IPS-18a (cell line): ENCODE measurements around the gene PDE4C.

Experiments used
- H3K27ac ChIP-seq: one replicate; pipeline ENCODE4 v1.5.1; 2013; ENCODE audit warnings: low read length
- H3K27me3 ChIP-seq: one replicate; pipeline ENCODE4 v1.6.1; 2013; ENCODE audit warnings: mild to moderate bottlenecking, low read length; ENCODE audit not compliant: control insufficient read depth, insufficient read depth
- H3K36me3 ChIP-seq: one replicate; pipeline ENCODE4 v1.6.1; 2013; ENCODE audit warnings: low read depth, low read length; ENCODE audit not compliant: control insufficient read depth
- H3K4me1 ChIP-seq: one replicate; pipeline ENCODE4 v1.6.1; 2013; ENCODE audit warnings: low read depth, low read length; ENCODE audit not compliant: control insufficient read depth
- H3K4me3 ChIP-seq: one replicate; pipeline ENCODE4 v1.5.1; 2013; ENCODE audit warnings: low read length
- H3K9ac ChIP-seq: one replicate; pipeline ENCODE4 v1.6.1; 2013; ENCODE audit warnings: mild to moderate bottlenecking, low read length, moderate library complexity
- H3K9me3 ChIP-seq: one replicate; pipeline ENCODE4 v1.6.1; 2013; ENCODE audit warnings: low read depth, low read length; ENCODE audit not compliant: control insufficient read depth

Gene PDE4C

DNA sequence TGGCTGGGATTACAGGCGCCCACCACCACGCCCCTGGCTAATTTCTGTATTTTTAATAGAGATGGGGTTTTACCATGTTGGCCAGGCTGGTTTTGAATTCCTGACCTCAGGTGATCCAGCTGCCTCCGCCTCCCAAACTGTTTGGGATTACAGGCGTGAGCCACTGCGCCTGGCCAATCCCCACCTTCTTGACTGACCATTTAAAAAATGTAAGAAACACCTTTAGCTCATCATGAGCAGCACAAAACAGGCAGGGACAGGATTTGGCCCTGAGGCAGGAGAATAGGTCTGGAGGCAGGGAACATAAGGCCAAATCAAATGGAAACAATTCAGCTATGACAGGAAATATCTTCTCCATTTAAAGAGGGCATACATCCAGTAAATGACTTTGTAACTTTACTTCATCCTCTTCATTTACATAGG lies 34.6 kb downstream of the PDE4C start:
- no peak overlapping the region for H3K27ac ChIP-seq
- H3K27me3 ChIP-seq = no peaks in the 10 kb centered on the region
- no peak overlapping the region for H3K4me3 ChIP-seq
- H3K4me1 ChIP-seq = peaks cover 13% of the 10 kb centered on the region
- H3K9ac ChIP-seq = no peak overlapping the region
- H3K36me3 ChIP-seq = peaks cover 8% of the 10 kb centered on the region
- H3K9me3 ChIP-seq = no peaks in the 10 kb centered on the region

DNA sequence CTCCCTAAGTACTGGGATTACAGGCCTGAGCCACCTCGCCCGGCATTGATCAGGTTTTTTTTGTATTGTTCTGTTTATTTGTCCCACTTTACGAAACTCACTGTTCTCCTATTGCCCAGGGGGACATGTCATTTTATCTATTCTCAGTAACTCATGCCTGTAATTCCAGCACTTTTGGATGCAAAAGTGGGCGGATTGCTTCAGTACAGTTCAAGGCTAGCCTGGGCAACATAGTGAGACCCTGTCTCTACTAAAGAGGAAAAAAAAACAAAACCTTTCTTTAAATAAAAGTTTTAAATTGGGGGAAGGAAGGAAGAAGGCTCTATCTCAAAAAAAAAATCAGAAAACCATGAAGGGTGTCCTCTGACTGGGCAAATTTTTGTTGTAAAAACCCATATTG lies 36.0 kb downstream of the PDE4C start:
- Histone ChIP-seq H3K4me3 (no peak overlapping the region), H3K4me1 (peaks cover 18% of the 10 kb centered on the region), H3K9me3 (no peaks in the 10 kb centered on the region), H3K36me3 (no peaks in the 10 kb centered on the region), H3K27me3 (no peaks in the 10 kb centered on the region), H3K27ac (no peak overlapping the region), H3K9ac (no peak overlapping the region)

DNA sequence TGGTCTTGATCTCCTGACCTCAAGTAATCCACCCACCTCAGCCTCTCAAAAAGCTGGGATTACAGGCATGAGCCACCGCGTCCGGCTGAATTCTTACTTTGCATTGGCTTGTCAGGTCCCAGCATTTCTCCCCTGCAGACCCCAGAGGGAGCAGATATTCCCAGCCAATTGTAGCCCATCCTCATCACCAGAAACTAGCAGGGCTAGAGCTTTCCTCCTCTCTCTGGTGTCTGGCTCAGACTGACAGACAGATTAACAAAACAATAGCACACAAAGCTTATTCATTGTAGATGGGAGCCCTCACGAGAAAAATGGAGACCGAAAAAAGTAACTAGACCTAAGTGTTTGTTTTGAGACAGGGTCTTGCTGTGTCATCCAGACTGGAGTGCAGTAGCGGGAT lies 40.7 kb downstream of the PDE4C start:
- Histone ChIP-seq H3K9ac (no peak overlapping the region), H3K9me3 (no peaks in the 10 kb centered on the region), H3K27me3 (no peaks in the 10 kb centered on the region), H3K27ac (no peak overlapping the region), H3K4me1 (peaks cover 5% of the 10 kb centered on the region), H3K4me3 (no peak overlapping the region), H3K36me3 (no peaks in the 10 kb centered on the region)

DNA sequence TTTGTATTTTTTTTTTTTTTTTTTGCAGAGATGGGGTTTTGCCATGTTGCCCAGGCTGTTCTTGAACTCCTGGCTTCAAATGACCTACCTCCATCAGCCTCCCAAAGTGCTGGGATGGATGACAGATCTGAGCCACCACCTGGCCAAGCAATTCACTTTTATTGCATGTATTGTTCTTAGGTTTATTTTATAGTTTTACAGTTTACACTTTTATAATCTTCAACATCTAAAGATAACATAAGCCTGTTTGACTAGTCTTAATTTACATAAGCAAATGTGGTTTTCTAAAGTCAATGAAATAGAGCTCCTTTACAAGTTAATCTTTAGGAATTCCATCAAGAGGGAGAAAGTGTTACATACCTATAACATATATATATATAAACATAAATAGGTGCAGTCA lies 42.7 kb downstream of the PDE4C start:
- no peak overlapping the region for H3K4me3 ChIP-seq
- no peak overlapping the region for H3K9ac ChIP-seq
- no peak overlapping the region for H3K27ac ChIP-seq
- H3K4me1 ChIP-seq = peaks cover 5% of the 10 kb centered on the region
- H3K36me3 ChIP-seq = no peaks in the 10 kb centered on the region
- H3K9me3 ChIP-seq = no peaks in the 10 kb centered on the region
- H3K27me3 ChIP-seq = no peaks in the 10 kb centered on the region

DNA sequence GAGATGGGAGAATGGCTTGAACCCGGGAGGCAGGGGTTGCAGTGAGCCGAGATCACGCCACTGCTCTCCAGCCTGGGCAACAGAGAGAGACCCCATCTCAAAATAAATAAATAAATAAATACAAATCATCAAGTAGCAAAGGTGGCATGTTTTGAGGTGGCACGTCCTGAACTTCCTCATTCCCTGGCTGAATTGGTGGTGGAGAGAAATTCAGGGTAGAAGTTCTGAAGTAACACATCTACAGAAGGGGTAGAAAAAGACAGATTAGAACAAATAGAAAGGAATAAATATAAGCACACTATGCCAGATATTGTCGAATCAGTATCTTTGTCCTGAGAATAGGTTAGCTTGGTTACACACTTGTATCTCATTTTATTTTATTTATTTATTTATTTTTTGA lies 46.3 kb downstream of the PDE4C start:
- Histone ChIP-seq H3K9ac (no peak overlapping the region), H3K27me3 (peaks cover 6% of the 10 kb centered on the region), H3K4me3 (no peak overlapping the region), H3K4me1 (no peaks in the 10 kb centered on the region), H3K9me3 (no peaks in the 10 kb centered on the region), H3K27ac (no peak overlapping the region), H3K36me3 (no peaks in the 10 kb centered on the region)

DNA sequence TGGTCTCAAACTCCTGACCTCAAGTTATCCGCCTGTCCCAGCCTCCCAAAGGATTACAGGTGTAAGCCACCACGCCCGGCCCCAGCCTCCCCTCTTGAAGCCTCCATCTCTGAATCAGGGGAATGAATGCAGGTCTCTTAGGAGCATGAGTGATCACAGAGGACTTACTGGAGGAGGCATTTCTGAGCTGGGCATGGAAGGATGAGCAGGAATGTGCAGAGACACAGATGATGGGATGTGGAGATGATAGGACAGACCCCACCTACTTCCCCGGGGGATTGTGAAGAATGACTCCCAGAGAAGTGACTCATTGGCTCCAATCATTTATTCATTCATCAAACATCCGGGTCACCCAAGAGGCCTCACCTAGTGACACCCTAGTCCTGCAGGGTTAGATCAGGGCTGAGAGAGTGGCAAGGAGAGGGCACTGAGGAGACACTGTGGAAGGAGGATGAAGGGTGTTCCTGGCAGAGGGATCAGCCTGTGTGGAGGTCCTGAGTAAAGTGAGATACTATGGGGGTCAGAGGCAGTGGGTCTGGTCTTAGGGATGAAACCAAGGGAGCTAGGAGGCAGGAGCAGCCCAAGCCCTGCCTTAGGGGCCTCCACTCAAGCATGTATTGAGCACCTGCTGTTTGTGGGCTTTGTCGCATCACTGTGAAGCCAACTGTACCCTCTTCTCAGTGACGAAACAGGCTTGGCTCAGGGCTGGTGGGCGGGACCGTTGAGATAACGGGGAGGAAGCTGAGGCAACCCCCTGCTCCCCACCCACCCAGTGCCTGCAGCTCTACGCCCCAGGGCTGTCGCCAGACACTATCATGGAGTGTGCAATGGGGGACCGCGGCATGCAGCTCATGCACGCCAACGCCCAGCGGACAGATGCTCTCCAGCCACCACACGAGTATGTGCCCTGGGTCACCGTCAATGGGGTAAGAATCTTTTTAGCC lies 49.6 kb downstream of the PDE4C start:
- no peaks in the 10 kb centered on the region for H3K36me3 ChIP-seq
- H3K4me3 ChIP-seq = no peak overlapping the region
- no peak overlapping the region for H3K9ac ChIP-seq
- H3K27ac ChIP-seq = no peak overlapping the region
- H3K4me1 ChIP-seq = no peaks in the 10 kb centered on the region
- H3K9me3 ChIP-seq = no peaks in the 10 kb centered on the region
- H3K27me3 ChIP-seq = peaks cover 20% of the 10 kb centered on the region

DNA sequence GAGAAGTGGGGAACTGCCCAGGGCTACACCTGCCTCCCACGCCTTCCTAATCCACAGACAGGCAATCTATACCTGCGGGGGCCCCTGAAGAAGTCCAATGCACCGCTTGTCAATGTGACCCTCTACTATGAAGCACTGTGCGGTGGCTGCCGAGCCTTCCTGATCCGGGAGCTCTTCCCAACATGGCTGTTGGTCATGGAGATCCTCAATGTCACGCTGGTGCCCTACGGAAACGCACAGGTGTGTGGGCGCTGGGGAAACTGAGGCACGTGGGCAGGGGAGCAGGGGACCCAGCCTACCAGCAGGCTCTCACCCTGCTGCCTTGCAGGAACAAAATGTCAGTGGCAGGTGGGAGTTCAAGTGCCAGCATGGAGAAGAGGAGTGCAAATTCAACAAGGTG lies 51.3 kb downstream of the PDE4C start:
- Histone ChIP-seq H3K36me3 (no peaks in the 10 kb centered on the region), H3K27ac (no peak overlapping the region), H3K4me1 (no peaks in the 10 kb centered on the region)

More for the DNA sequence above, 51.3 kb downstream of the PDE4C start:
- no peaks in the 10 kb centered on the region for H3K9me3 ChIP-seq
- peaks cover 20% of the 10 kb centered on the region for H3K27me3 ChIP-seq
- H3K4me3 ChIP-seq = peak overlapping the region; percentile 66
- H3K9ac ChIP-seq = no peak overlapping the region
